Mucosa of descending colon (tissue), 3 donors: ENCODE results near the gene CHRDL2. TPM values are rescaled to one million over a fixed set of nuclear protein-coding genes. Genes with fewer than 3 reads are reported as not detected.

Experiments used
- ATAC-seq: fragments of 200-7000 bp; cut with Tn5 transposase; one replicate; pipeline ENCODE4 v1.9.1; 2020; ENCODE audit warnings: mild to moderate bottlenecking, moderate library complexity
- DNase-seq, 3 donors: peaks; one replicate each; pipeline ENCODE4 v3.0.0-alpha.2; 2020
- H3K36me3 ChIP-seq: fragments of 200-600 bp; one replicate; pipeline ENCODE4 v1.8.0; 2021; ENCODE audit warnings: low read depth, mild to moderate bottlenecking
- H3K4me1 ChIP-seq: fragments of 200-600 bp; one replicate; pipeline ENCODE4 v1.8.0; 2021; ENCODE audit warnings: low read depth, mild to moderate bottlenecking
- H3K4me3 ChIP-seq: fragments of 200-600 bp; one replicate; pipeline ENCODE4 v1.8.0; 2021; ENCODE audit warnings: mild to moderate bottlenecking
- H3K9me3 ChIP-seq: fragments of 200-600 bp; one replicate; pipeline ENCODE4 v1.8.0; 2021; ENCODE audit warnings: mild to moderate bottlenecking
- CTCF ChIP-seq: fragments of 200-600 bp; IDR thresholded peaks from one replicate; pipeline ENCODE4 v1.8.0; 2022; ENCODE audit warnings: antibody characterized with exemption, mild to moderate bottlenecking
- intact Hi-C, 2 donors: fragments of 100-400 bp; cut with DNase I in 1 of 2; cut with micrococcal nuclease in 1 of 2; formaldehyde crosslinking; loops; one replicate each; pipeline versions ENCODE4 v1.11.0 to v1.11.1; 2022; cut with DNase I, micrococcal nuclease
- total RNA-seq, 3 donors: library from RNA; stranded (reverse); fragmentation: NEBNext Ultra II Directional in 2 of 3; extraction: Animal tissue kit (Norgen Biotek cat#: 25700) in 2 of 3; gene quantifications; one replicate each; pipeline versions ENCODE4 v1.2.1 to v1.2.4, GENCODE V29; 2021 to 2023
- donor health status: DM: no; HTN: no; CAD: no; lungs with moderate emphysema.
- donor health status: DM: no; HTN: no; CAD: no.
- donor health status: DM: no; HTN: yes; CAD: no.

CHRDL2 gene
- total RNA-seq, 3 donors from 2014 or later, result 41.2 to 52.2 TPM; not detected in 1

GRCh38 chr11:74678591-74679512 is 52.4 kb downstream of the CHRDL2 start:
- no peak for TF ChIP-seq CTCF
- intact Hi-C loops, result no loop called here
- H3K4me3 ChIP-seq, result no peak overlapping the region
- no peak for DNase-seq
- ATAC-seq, result no peak
- no peaks in the 10 kb centered on the region for H3K9me3 ChIP-seq
- H3K4me1 ChIP-seq, result no peaks in the 10 kb centered on the region
- no peaks in the 10 kb centered on the region for H3K36me3 ChIP-seq

GRCh38 chr11:74678041-74678440 is 53.2 kb downstream of the CHRDL2 start:
- DNase-seq, result no peak
- intact Hi-C loops, result no loop called here
- no peak for ATAC-seq
- Histone ChIP-seq H3K36me3 (no peaks in the 10 kb centered on the region), H3K4me1 (no peaks in the 10 kb centered on the region), H3K9me3 (no peaks in the 10 kb centered on the region), H3K4me3 (no peak overlapping the region)
- no peak for TF ChIP-seq CTCF

GRCh38 chr11:74677131-74677530 is 54.1 kb downstream of the CHRDL2 start:
- Histone ChIP-seq H3K4me1 (no peaks in the 10 kb centered on the region), H3K36me3 (no peaks in the 10 kb centered on the region), H3K4me3 (no peak overlapping the region), H3K9me3 (no peaks in the 10 kb centered on the region)
- no peak for TF ChIP-seq CTCF
- no peak for ATAC-seq
- intact Hi-C loops, result no loop called here
- no peak for DNase-seq

- intact Hi-C loops, result no loop called here
- Histone ChIP-seq H3K36me3 (no peaks in the 10 kb centered on the region), H3K4me3 (no peak overlapping the region), H3K4me1 (no peaks in the 10 kb centered on the region), H3K9me3 (no peaks in the 10 kb centered on the region)
- TF ChIP-seq CTCF, result no peak
- no peak for DNase-seq
- no peak for ATAC-seq
Observed at GRCh38 chr11:74676596-74676995, 54.6 kb downstream of the CHRDL2 start.

- DNase-seq (no peak), ATAC-seq (no peak)
- Histone ChIP-seq H3K4me1 (no peaks in the 10 kb centered on the region), H3K4me3 (no peak overlapping the region), H3K36me3 (no peaks in the 10 kb centered on the region), H3K9me3 (no peaks in the 10 kb centered on the region)
- no peak for TF ChIP-seq CTCF
- intact Hi-C loops, result no loop called here
Observed at GRCh38 chr11:74675761-74676160, 55.5 kb downstream of the CHRDL2 start.
